Osteoblast (primary cell): Measurements from ENCODE around the gene GNB2. TPM values are rescaled to one million over a fixed set of nuclear protein-coding genes. Genes with fewer than 3 reads are reported as not detected.
A peak's percentile ranks its signal among the peaks of the same experiment; 100 is the strongest.

Experiments
- DNase-seq: peaks from one replicate; pipeline ENCODE4 v3.0.0; 2011; ENCODE audit warnings: low spot score, mixed read lengths; ENCODE audit not compliant: insufficient read length; ENCODE audit errors: missing footprints
- H2AFZ ChIP-seq: 2 replicates; pipeline ENCODE4 v1.6.0; 2011; ENCODE audit warnings: mild to moderate bottlenecking, low read length
- H3K27ac ChIP-seq: 2 replicates; pipeline ENCODE4 v1.5.1; 2011; ENCODE audit warnings: mild to moderate bottlenecking, low read depth, low read length, moderate library complexity
- H3K27me3 ChIP-seq: 2 replicates; pipeline ENCODE4 v1.6.0; 2012; ENCODE audit warnings: mild to moderate bottlenecking, control low read depth, inconsistent platforms, low read length, moderate library complexity; ENCODE audit not compliant: insufficient read depth
- H3K36me3 ChIP-seq: 2 replicates; pipeline ENCODE4 v1.5.1; 2011; ENCODE audit warnings: mild to moderate bottlenecking, low read length, control low read depth, moderate library complexity; ENCODE audit not compliant: insufficient read depth
- H3K4me1 ChIP-seq: 2 replicates; pipeline ENCODE4 v1.5.1; 2011; ENCODE audit warnings: mild to moderate bottlenecking, low read length, control low read depth, moderate library complexity; ENCODE audit not compliant: insufficient read depth
- H3K4me2 ChIP-seq: 2 replicates; pipeline ENCODE4 v1.6.0; 2011; ENCODE audit warnings: mild to moderate bottlenecking, low read length; ENCODE audit not compliant: insufficient read depth
- H3K4me3 ChIP-seq: fragments of 200-600 bp; sonication (generic); 3 replicates; pipeline ENCODE4 v1.5.1; 2012; ENCODE audit warnings: mild to moderate bottlenecking, low read length, inconsistent platforms; ENCODE audit not compliant: insufficient read depth
- H3K79me2 ChIP-seq: 2 replicates; pipeline ENCODE4 v1.6.0; 2012; ENCODE audit warnings: mild to moderate bottlenecking, low read length, control low read depth, inconsistent platforms; ENCODE audit not compliant: insufficient read depth
- H3K9me3 ChIP-seq: 2 replicates; pipeline ENCODE4 v1.5.1; 2011; ENCODE audit warnings: low read depth, low read length, control low read depth
- H4K20me1 ChIP-seq: 2 replicates; pipeline ENCODE4 v1.6.0; 2012; ENCODE audit warnings: mild to moderate bottlenecking, low read length, control low read depth; ENCODE audit not compliant: insufficient read depth
- total RNA-seq: library from RNA; depleted of rRNA; stranded (reverse); fragments of >200 nt; gene quantifications from 2 replicates; pipeline ENCODE4 v1.2.3, GENCODE V29; 2012
- TF ChIP-seq, protein P1 (sequence below): IDR thresholded peaks from 2 replicates; pipeline ENCODE4 v1.5.1; 2011; ENCODE audit warnings: mild to moderate bottlenecking, low read depth, low read length, moderate library complexity; ENCODE audit errors: extremely low read depth

Gene GNB2
- total RNA-seq, 1 donor, result 72.7 TPM

DNA sequence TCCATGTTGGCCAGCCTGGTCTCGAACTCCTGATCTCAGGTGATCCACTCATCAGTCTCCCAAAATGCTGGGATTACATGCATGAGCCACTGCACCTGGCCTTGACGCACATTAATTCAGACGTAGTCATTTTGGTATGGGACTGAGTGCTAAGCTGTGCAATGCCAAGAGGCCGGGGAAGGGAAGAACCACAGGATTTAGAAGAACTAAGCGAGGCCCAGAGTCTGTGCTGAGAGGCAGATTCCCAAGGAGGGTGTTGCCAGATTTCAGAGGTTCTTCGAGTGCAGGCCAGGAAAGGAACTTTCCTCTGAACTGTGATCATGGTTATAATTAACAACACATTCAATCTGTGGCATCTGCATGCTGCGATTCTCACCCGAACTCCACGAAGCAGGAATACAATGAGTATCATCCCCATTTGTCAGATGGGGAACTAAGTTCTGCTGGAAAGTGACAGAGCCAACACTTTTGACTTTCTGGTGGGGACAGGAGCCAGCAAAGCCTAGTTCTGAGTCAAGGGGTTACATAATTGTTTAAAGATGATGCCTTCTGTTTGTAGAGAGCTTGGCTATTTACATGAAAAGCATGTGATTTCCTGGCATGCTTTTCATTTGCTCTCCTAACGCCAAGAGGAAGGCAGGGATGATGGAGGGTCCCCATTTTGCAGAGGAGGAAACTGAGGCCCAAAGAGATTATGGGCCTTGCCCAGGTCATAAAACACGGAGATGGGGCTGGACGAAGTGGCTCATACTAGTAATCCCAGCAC, 53.6 kb downstream of the GNB2 start:
- Histone ChIP-seq H3K27me3 (peaks cover 18% of the 10 kb centered on the region), H3K27ac (peak overlapping the region; percentile 51), H3K4me2 (peak overlapping the region; percentile 41), H3K4me1 (peaks cover 19% of the 10 kb centered on the region), H4K20me1 (no peaks in the 10 kb centered on the region), H3K79me2 (no peaks in the 10 kb centered on the region), H3K4me3 (no peak overlapping the region), H3K9me3 (no peaks in the 10 kb centered on the region), H2AFZ (no peak overlapping the region), H3K36me3 (no peaks in the 10 kb centered on the region)
- TF ChIP-seq, protein P1, sequence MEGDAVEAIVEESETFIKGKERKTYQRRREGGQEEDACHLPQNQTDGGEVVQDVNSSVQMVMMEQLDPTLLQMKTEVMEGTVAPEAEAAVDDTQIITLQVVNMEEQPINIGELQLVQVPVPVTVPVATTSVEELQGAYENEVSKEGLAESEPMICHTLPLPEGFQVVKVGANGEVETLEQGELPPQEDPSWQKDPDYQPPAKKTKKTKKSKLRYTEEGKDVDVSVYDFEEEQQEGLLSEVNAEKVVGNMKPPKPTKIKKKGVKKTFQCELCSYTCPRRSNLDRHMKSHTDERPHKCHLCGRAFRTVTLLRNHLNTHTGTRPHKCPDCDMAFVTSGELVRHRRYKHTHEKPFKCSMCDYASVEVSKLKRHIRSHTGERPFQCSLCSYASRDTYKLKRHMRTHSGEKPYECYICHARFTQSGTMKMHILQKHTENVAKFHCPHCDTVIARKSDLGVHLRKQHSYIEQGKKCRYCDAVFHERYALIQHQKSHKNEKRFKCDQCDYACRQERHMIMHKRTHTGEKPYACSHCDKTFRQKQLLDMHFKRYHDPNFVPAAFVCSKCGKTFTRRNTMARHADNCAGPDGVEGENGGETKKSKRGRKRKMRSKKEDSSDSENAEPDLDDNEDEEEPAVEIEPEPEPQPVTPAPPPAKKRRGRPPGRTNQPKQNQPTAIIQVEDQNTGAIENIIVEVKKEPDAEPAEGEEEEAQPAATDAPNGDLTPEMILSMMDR, result no peak
- DNase-seq, result peak; percentile 68

DNA sequence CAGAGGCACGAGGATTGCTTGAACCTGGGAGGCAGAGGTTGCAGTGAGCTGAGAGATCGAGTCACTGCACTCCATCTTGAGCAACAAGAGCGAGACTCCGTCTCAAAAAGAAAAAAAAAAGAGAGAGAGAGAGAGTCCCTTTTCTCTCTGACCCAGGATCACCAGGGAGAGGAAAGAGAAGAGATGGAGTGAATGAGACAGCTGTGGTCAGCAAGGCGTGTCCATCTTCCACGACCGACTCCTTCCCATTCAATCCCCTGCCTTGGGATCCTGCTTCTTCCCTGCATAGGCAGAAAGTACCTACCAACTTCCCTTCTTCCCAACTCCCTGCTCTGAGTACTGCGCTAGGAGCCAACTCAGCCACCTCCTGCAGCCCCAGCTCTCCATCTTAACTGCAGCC, 54.7 kb downstream of the GNB2 start:
- H3K4me3 ChIP-seq, result no peak overlapping the region
- H3K36me3 ChIP-seq, result no peaks in the 10 kb centered on the region
- DNase-seq, result no peak
- no peak overlapping the region for H3K4me2 ChIP-seq
- H3K4me1 ChIP-seq, result peaks cover 19% of the 10 kb centered on the region
- no peaks in the 10 kb centered on the region for H4K20me1 ChIP-seq
- H3K79me2 ChIP-seq, result no peaks in the 10 kb centered on the region
- no peak overlapping the region for H2AFZ ChIP-seq
- TF ChIP-seq, protein P1, result no peak
- H3K9me3 ChIP-seq, result no peaks in the 10 kb centered on the region
- peaks cover 8% of the 10 kb centered on the region for H3K27me3 ChIP-seq
- H3K27ac ChIP-seq, result no peak overlapping the region

Other genes starting within 250 kb of the GNB2 start
- gene ZCWPW1, start 245.0 kb upstream of the GNB2 start, total RNA-seq, result 2.2 and 2.4 TPM in 2 replicates
- 28.6 and 29.7 TPM in 2 replicates for gene MEPCE, start 243.9 kb upstream of the GNB2 start, total RNA-seq
- gene PPP1R35, start 237.2 kb upstream of the GNB2 start, total RNA-seq, result 9.7 and 11.9 TPM in 2 replicates
- 0.36 TPM in 1 of 2 replicates, not detected in the other for gene SPACDR, start 209.5 kb upstream of the GNB2 start, total RNA-seq
- gene TSC22D4, start 194.5 kb upstream of the GNB2 start, total RNA-seq, result 18.5 and 19.4 TPM in 2 replicates
- gene NYAP1, start 189.8 kb upstream of the GNB2 start, total RNA-seq, result under 0.01 and 0.29 TPM in 2 replicates
- gene AGFG2, start 134.5 kb upstream of the GNB2 start, total RNA-seq, result 6.5 and 9.4 TPM in 2 replicates
- not detected in 2 replicates for gene SAP25, start 99.8 kb upstream of the GNB2 start, total RNA-seq
- 14.5 and 18.0 TPM in 2 replicates for gene LRCH4, start 87.6 kb upstream of the GNB2 start, total RNA-seq
- gene FBXO24, start 87.4 kb upstream of the GNB2 start, total RNA-seq, result under 0.01 and 0.36 TPM in 2 replicates
- 231 and 259 TPM in 2 replicates for gene PCOLCE, start 71.4 kb upstream of the GNB2 start, total RNA-seq
- gene MOSPD3, start 61.2 kb upstream of the GNB2 start, total RNA-seq, result 5.1 and 7.1 TPM in 2 replicates
- gene TFR2, start 32.2 kb upstream of the GNB2 start, total RNA-seq, result under 0.01 and 0.29 TPM in 2 replicates
- gene ACTL6B, start 17.3 kb upstream of the GNB2 start, total RNA-seq, result not detected in 2 replicates
- gene GIGYF1, start 20.5 kb downstream of the GNB2 start, total RNA-seq, result 28.9 and 29.3 TPM in 2 replicates
- 25.7 and 27.1 TPM in 2 replicates for gene POP7, start 32.4 kb downstream of the GNB2 start, total RNA-seq
- gene EPO, start 46.7 kb downstream of the GNB2 start, total RNA-seq, result not detected in 2 replicates
- not detected in 2 replicates for gene ZAN, start 59.9 kb downstream of the GNB2 start, total RNA-seq
- gene EPHB4, start 153.8 kb downstream of the GNB2 start, total RNA-seq, result 41.8 and 47.0 TPM in 2 replicates
- gene SLC12A9, start 179.0 kb downstream of the GNB2 start, total RNA-seq, result 19.5 and 20.0 TPM in 2 replicates
- gene TRIP6, start 193.6 kb downstream of the GNB2 start, total RNA-seq, result 115 TPM in 2 replicates
- gene SRRT, start 201.4 kb downstream of the GNB2 start, total RNA-seq, result 31.2 and 42.0 TPM in 2 replicates
- 4.7 and 5.8 TPM in 2 replicates for gene UFSP1, start 216.0 kb downstream of the GNB2 start, total RNA-seq
- under 0.01 TPM in 2 replicates for gene ACHE, start 222.1 kb downstream of the GNB2 start, total RNA-seq